ENCODE results near the gene IL20. TPM values are rescaled to one million over a fixed set of nuclear protein-coding genes. Genes with fewer than 3 reads are reported as not detected.

Gene IL20
- total RNA-seq, 1 experiment from 2014 or later = not detected

Other genes starting within 250 kb of the IL20 start
- 12.0 TPM for gene DYRK3, start 230.1 kb upstream of the IL20 start, total RNA-seq (2021; ENCODE audit: unreplicated experiment)
- gene MAPKAPK2, start 180.7 kb upstream of the IL20 start, total RNA-seq (2021; ENCODE audit: unreplicated experiment) = 72.4 TPM
- gene IL19, start 94.8 kb upstream of the IL20 start, total RNA-seq (2021; ENCODE audit: unreplicated experiment) = not detected
- not detected for gene IL10, start 93.1 kb upstream of the IL20 start, total RNA-seq (2021; ENCODE audit: unreplicated experiment)
- gene IL24, start 31.8 kb downstream of the IL20 start, total RNA-seq (2021; ENCODE audit: unreplicated experiment) = not detected
- 0.41 TPM for gene FCMR, start 56.3 kb downstream of the IL20 start, total RNA-seq (2021; ENCODE audit: unreplicated experiment)
- gene PIGR, start 80.8 kb downstream of the IL20 start, total RNA-seq (2021; ENCODE audit: unreplicated experiment) = 1.4 TPM
- not detected for gene FCAMR, start 104.8 kb downstream of the IL20 start, total RNA-seq (2021; ENCODE audit: unreplicated experiment)
- gene C1orf116, start 167.1 kb downstream of the IL20 start, total RNA-seq (2021; ENCODE audit: unreplicated experiment) = 0.08 TPM
- 7.1 TPM for gene YOD1, start 185.6 kb downstream of the IL20 start, total RNA-seq (2021; ENCODE audit: unreplicated experiment)
- 35.6 TPM for gene PFKFB2, start 187.7 kb downstream of the IL20 start, total RNA-seq (2021; ENCODE audit: unreplicated experiment)
- 0.62 TPM for gene C4BPB, start 223.2 kb downstream of the IL20 start, total RNA-seq (2021; ENCODE audit: unreplicated experiment)
- gene C4BPA, start 238.6 kb downstream of the IL20 start, total RNA-seq (2021; ENCODE audit: unreplicated experiment) = 0.26 TPM